ENCODE results near the gene PAX6.

Gene PAX6

DNA sequence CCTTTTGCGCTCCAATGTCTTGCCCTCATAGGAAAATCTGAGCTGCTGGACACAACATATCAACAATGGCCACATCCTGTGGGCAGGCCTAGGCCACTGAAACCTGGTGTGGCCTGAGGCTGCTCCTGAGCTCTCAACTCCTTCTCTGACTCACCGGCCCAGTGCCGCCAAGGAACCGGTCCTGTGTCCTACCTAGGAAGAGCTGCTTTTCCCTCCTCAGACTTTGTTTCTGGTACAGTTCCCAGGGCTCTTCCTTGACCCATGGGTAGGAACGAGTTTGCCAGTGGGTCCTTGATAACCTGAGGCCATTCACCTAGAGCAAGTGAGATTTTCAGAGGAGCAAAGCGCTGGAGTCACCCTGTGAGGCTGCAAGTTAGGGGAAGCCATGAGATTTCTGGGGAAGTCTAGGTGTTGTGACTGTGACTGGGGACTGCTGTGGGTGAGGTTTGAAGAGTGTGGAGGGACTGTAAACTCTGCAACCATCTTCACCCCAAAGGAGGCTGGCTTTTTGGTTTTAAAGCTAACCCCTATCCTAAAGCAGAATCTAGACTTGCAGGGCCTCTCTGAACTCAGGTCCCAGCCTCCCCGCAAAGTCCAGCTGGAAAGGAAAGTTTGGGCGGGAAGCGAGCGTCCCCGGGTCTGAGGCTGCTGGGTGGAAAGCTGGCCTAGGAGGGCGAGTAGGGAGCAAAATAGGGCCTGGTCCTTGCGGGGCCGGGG, 12.0 kb upstream of the PAX6 start:
- DNase-seq (ENCODE audit: insufficient read length, low spot score), result no peak
- FAIRE-seq, result no peak

DNA sequence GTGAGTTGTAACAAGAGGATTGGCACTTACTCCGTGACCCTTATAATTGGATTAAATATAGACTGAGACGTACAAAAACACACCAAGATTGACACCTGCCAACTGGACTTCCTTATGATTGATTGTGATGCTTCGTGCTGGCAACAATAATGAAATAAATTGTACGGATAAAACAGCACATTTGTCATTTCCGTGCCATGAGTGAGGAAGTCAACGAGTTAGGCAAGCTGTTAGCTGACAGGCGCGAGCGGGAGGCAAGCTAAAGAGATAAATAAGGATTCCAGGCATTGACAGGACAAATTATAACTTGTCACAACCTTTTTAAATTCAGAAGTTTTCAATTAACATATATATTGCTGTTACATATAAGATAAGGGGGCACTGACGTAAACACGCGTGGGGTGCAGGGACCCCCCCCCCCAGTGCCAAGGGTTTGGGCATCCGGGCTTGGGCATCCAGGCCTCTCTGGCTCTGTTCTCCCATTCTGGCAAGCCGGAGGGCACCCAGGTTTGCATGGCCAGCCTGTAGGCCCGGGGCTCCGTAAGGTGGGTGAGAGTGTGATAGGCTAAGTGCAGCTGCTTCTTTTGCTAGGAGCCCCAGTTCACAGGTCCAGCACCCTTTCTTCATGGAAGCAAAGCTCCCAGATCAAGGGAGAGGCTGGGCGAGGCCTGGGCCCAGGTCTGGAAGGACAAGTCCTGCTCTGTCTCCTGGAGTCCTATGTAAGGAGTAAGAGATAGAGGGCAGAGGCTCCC, 11.2 kb upstream of the PAX6 start:
- DNase-seq (ENCODE audit: insufficient read length, low spot score), result no peak
- FAIRE-seq, result no peak

- FAIRE-seq (no peak), DNase-seq (ENCODE audit: insufficient read length, low spot score) (no peak)
These were observed 10.6 kb upstream of the PAX6 start for GRCh38 chr11:31821766-31822165.

- FAIRE-seq, result no peak
- no peak for DNase-seq (ENCODE audit: insufficient read length, low spot score)
These were observed 10.2 kb upstream of the PAX6 start for GRCh38 chr11:31821235-31821764.

DNA sequence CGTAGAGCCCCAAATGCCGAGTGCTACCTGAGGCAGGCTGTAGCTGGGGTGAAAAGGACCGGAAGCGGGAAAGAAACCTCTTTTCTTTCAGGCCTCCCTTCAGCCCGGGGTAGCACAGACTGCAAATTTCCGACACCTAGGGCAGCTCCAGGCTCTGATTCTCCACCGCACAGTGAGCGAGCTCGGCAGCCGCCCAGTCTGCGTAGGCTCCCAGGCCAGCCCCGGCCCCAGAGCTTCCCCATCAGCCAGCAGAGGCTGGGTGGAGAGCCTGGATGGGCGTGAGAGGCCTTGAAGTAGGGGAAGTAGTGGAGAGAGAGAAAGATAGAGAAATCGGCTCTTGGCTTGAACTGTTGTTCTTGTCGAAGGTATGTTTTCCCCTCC, 9.3 kb upstream of the PAX6 start:
- no peak for FAIRE-seq
- no peak for DNase-seq (ENCODE audit: insufficient read length, low spot score)

- FAIRE-seq (no peak), DNase-seq (ENCODE audit: insufficient read length, low spot score) (no peak)
These were observed 8.7 kb upstream of the PAX6 start for GRCh38 chr11:31819621-31820437.

DNA sequence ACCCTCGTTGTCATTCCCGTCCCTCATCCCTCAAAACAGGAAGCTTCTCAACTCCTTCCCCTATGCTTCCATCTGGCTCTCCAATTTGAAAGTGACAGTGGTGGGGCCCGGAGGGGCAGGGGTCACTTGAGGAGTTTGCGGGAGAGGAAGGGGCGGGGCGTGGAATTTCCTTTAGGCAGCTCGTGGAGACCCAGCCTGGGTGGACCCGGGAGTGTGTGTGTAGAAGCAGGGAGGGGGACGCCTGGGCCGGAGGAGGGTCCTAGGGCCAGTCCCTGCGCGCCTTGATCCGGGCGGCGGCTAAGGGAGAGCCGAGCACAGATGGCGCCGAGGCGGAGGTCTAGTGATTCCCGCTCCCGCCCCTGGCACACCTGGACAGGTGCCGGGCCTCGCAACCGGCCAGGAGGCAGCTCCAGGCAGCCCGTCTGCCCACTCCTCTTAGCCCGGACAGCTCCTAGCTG, 7.8 kb upstream of the PAX6 start:
- FAIRE-seq (no peak), DNase-seq (ENCODE audit: insufficient read length, low spot score) (no peak)

GRCh38 chr11:31818425-31818755, 7.3 kb upstream of the PAX6 start:
- no peak for DNase-seq (ENCODE audit: insufficient read length, low spot score)
- FAIRE-seq, result no peak

GRCh38 chr11:31817621-31818424, 6.7 kb upstream of the PAX6 start:
- FAIRE-seq, result no peak
- no peak for DNase-seq (ENCODE audit: insufficient read length, low spot score)

DNA sequence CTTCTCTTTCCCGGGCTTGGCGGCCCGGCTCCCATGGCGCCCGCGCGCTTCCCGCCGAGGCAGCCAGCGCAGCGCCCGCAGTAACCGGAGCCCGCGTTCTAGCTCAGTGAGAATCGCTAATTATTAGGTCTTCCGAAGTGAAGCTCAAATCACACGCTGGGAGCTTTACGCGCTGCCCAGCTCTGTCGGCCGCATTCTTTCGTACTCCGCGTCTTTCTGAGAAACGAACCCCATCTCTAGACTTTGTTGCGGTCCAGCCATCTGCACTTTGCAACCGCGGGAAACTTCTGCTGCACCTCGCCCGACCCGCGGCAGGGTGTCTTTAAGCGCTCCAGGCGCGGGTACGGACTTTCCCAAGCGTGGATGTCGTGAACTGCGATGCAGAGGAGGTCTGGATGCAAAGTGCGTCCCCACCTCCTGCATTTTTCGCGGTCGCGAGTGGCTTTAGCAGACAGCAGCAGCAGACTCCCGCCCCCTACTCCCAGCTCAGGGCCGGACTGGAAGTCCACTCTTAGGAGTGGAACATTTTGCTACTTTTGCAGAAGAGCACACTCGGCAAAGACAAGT, 6.0 kb upstream of the PAX6 start:
- no peak for DNase-seq (ENCODE audit: insufficient read length, low spot score)
- FAIRE-seq, result no peak

DNA sequence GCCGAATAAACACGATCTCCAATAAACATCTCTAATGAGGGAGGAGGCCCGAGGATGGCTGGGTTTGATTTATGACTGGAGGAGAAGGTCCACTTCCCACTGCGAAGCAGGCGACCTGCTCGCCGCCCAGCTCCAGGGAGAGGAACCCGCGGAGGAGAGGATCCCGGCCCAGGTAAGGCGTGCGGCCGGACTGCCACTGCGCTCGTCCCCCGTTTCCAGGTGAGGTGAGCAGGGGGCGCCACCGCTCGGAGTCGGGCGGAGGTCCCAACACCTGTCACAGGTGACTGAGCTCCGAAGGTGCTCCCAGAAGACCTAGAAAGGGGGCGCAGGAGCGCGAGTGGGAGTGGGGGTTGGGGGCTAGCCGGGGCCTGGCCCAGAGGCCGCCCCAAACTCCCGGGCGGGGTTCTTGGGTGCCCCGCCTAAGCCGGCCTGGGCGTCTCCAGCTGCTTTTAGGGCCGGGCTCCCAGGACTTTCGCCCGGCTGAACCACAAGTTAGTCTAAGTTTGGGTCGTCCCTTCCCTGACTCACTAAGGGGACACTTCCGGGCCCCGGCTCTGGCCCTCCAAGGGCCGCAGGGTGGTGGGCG, 5.4 kb upstream of the PAX6 start:
- FAIRE-seq (no peak), DNase-seq (ENCODE audit: insufficient read length, low spot score) (no peak)

DNA sequence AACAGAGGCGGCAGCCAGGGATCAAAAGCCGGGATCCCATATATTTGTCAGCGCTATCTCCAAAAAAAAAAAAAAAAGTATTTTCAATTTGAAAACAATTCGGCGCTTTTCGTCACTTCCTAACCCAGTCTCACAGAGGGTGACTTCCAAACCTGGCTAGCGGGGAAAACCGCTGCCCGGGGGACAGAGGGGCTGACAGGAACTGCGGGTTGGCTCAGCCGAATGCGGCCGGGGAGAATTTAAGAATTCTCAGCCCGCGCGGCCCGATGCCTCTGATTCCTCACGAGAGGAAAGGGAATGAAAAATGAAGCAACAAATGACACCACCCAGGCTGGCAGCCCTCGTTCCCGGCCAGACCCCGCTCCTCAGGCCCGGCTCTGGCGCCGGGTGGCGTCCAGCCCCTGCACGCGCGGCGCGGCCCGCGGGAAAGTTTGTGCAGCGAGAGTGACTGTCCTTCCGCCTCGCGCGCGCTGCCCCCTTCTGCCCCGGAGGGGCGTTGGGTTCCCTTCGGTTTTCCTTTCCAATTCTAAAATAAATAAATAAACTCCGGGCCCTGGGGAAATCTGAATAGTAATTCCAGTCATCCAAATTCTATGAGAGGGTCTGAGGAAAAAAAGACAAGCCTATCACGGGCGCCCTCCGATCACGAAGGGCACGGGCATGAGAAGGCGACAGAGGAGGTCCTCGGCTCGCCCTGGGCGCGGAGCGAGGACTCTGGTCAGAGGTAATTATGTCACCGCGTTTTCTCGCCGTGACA, 4.8 kb upstream of the PAX6 start:
- no peak for FAIRE-seq
- DNase-seq (ENCODE audit: insufficient read length, low spot score), result no peak

DNA sequence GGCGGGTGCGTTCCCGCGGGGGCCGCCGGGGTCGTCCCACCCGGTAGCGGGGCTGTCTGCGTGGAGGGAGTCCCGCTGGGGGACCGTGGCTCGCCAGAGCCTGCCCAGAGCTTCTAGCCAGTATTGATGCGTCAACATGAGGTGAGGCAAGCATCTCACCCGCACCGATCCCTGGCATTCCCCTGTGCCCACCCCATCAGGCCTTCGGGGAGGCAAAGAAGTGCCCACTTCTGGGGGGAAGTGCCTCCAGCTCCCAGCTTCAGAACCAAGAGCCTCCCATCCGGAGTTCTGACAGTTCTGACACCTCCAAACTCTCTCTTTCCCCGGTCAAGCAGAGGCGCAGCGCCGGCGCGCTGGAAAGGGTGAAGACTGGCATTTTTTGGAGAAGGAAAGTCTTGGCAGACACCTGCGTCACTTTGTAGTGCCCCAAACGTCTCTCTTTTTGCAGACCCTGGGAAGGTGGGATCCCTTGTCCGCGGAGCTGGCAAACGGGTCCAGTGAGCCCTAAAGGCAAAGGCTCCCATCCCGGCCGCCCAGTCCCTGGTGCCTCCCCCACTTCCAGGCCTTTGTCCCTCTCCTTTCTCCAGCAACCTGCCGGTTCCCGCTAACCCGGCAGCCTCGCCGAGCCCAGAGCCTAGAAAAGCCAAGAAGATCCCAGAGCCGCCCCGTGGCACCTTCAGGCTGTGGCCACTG, 3.2 kb upstream of the PAX6 start:
- FAIRE-seq (no peak), DNase-seq (ENCODE audit: insufficient read length, low spot score) (no peak)

- DNase-seq (ENCODE audit: insufficient read length, low spot score), result no peak
- no peak for FAIRE-seq
These were observed 2.5 kb upstream of the PAX6 start for GRCh38 chr11:31813391-31814175.

DNA sequence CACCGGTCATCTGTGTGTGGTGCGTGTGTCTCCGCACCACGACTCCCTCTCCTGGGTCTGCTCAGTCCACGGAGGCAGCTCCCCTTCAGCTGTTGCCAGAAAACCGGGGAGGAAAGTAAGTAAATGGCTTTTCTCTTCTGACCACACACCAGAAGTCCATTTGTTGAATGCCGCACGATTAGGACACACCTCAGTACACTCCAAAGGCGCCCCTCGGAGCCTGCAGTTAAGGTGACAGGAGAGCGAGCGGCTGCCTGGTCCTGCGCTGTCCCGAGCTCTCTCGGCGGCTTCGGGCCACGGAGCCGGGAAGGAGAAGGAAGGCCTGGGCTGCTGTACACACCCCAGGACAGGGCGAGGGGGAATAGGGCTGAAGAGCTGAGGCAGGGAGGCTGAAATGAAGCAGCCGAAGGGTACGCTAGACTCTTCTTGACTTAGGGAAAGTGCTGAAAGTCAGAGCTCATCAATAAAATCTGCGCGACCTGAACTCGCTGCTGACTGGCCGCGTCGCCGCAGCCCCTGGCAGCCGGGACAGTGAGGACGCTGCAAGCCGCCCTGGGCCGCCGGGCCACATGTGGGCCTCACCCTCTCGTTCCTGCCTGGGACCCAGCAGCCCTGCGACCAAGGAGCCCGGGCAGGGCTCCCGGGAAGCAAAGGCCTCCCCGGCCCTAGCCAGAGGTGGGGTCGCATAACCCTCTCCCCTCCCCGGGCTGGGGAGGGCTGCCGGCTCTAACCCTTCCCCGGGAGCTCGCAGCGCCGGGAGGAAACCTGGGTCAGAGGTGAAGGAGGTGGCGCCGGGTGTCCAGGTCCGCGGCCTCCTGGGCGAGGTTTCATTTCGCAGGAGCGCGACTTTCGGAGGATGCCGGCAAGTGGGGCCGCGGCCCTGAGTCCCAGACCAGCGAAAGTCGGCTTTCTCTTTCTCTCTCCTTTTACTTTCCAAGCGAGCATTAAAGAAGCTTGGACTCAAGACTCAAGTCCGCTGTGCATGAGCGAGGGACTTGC, 1.6 kb upstream of the PAX6 start:
- no peak for DNase-seq (ENCODE audit: insufficient read length, low spot score)
- FAIRE-seq, result no peak

All from HTR-8/SVneo (cell line).